Epithelial cell of proximal tubule (primary cell): ENCODE data around the gene NBDY. TPM values are rescaled to one million over a fixed set of nuclear protein-coding genes. Genes with fewer than 3 reads are reported as not detected.
A peak's percentile ranks its signal among the peaks of the same experiment; 100 is the strongest.
"Not testable (repeated sequence)": the region's sequence is repeated elsewhere in the genome, so short reads cannot be mapped to it uniquely, and the experiment has no call there.

Experiments
- DNase-seq: peaks from one replicate; pipeline ENCODE4 v3.0.0-alpha.2; 2011; ENCODE audit warnings: low read depth
- H3K4me3 ChIP-seq: 2 replicates; pipeline ENCODE4 v1.5.1; 2011; ENCODE audit warnings: low read depth, mild to moderate bottlenecking, low read length
- total RNA-seq: library from RNA; depleted of rRNA; stranded (reverse); fragments of >200 nt; gene quantifications from 2 replicates; pipeline ENCODE4 v1.2.3, GENCODE V29; 2015
- TF ChIP-seq, protein P1 (sequence below): conservative IDR thresholded peaks from 2 replicates; pipeline ENCODE4 v1.5.1; 2012; ENCODE audit warnings: low read depth, mild to moderate bottlenecking, low read length

Gene NBDY
- total RNA-seq, 1 donor from 2014 or later, result 14.9 TPM

DNA sequence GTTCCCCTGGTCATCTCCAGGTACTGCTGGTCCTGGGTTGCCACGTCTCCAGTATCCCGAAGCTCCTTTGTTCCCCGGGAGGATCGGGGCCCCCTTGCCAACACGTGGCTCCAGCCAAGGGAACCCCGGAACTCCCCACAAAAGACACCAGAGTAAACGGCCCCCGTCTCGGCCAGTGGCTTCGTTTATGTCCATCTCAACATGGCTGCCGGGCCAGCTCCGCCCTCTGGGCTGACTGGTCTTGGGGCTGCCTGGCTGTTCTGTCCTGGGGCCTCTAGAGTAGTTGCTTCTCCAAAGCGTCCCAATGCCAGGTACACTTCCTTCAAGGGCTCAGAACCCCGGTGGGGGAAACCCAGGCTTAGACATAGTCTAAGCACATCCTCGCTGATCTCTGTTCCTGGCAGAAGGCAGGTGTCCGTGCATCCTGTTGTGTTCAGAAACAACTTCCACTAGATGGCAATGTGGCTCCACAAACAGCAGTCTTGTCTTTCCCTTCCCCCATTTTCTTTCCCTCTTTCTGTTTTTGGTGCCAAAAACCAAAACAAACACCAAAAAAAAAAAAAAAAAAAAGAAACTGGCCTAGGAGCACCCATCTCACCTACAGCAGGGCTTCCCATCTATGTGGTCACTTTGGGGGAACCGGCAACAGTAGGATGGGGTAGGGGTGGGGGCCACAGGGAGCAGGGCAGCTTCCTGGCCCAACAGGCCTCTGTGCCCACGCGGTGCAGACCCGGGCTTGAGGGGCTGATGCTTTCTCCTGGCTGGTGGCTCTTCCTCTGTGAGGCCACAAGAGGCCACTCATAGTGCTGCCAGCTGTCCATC, 35.3 kb downstream of the NBDY start:
- TF ChIP-seq, protein P1, sequence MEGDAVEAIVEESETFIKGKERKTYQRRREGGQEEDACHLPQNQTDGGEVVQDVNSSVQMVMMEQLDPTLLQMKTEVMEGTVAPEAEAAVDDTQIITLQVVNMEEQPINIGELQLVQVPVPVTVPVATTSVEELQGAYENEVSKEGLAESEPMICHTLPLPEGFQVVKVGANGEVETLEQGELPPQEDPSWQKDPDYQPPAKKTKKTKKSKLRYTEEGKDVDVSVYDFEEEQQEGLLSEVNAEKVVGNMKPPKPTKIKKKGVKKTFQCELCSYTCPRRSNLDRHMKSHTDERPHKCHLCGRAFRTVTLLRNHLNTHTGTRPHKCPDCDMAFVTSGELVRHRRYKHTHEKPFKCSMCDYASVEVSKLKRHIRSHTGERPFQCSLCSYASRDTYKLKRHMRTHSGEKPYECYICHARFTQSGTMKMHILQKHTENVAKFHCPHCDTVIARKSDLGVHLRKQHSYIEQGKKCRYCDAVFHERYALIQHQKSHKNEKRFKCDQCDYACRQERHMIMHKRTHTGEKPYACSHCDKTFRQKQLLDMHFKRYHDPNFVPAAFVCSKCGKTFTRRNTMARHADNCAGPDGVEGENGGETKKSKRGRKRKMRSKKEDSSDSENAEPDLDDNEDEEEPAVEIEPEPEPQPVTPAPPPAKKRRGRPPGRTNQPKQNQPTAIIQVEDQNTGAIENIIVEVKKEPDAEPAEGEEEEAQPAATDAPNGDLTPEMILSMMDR, result peak; percentile 61
- DNase-seq, result peak; percentile 4
- H3K4me3 ChIP-seq, result no peak overlapping the region

DNA sequence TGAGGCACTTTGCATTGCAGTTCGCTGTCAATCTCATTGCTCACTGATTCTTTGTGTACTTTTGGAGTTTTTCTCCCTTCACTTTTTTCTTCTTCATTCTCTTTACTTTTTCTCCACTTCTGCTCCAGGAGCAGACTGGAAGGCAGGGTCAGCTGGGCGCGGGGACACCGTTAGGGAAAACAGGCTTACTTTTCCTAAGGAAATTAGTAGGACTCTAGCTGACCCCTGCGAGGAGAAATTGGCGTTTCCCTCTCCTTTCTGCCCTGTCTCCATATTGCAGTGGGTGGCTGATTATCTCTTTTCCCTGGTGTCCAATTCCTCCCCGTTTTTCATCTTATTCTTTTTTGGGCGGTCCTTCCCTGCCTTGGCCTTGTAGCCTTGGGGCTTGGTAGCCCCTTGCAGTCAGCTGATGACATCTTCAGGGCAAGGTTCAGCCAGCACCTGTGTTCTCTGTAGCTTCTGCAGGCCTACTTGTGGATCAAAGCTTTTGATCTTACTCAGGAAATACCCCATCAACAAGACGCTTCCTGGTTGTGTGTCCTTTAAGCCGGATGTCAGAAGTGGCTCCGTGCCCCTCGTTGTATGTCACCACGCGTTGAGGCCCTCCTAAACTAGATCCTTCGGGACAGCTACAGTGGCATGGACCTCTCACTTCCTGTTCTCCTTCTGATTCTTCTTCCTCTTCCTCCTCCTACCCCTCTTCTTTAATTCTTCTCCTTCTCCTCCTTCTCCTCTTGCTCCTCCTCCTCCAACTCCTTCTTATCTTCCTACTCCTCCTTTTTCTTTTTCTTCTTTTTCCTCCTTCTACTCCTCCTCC, 36.1 kb downstream of the NBDY start:
- no peak for DNase-seq
- TF ChIP-seq, protein P1, result no peak
- H3K4me3 ChIP-seq, result no peak overlapping the region

DNA sequence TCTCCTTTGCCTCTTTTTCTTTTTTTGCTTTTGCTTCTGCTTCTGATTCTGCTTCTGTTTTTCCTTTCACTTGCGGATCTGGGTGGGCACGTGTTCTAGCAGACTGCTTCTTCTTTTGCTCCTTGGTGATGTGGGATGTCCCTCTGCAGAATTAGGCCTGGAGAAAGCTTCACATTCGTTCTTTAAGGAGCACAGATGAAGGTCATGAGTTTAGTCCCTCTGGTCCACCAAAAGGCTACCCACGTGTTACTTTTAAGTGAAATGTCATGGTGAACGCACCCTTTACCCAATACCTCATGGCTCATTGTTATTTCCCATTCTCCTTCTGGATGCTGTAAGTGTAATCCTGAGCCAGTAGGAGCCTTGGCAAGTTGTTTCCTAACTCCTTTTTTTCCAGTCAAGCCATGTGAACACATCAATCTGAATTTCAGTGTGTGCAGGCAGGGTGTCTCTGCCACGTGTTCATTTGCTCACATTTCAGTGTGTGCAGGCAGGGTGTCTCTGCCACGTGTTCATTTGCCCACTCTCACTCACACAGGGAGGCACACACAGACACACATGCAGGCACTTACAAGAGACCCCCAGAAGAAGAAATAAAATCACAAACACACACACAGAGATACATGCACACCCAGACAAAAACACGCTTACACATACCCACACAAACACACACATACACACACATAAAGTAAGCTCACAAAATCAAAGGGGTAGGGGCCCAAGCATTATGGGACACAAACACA, 36.9 kb downstream of the NBDY start:
- no peak overlapping the region for H3K4me3 ChIP-seq
- no peak for DNase-seq
- TF ChIP-seq, protein P1, result no peak

DNA sequence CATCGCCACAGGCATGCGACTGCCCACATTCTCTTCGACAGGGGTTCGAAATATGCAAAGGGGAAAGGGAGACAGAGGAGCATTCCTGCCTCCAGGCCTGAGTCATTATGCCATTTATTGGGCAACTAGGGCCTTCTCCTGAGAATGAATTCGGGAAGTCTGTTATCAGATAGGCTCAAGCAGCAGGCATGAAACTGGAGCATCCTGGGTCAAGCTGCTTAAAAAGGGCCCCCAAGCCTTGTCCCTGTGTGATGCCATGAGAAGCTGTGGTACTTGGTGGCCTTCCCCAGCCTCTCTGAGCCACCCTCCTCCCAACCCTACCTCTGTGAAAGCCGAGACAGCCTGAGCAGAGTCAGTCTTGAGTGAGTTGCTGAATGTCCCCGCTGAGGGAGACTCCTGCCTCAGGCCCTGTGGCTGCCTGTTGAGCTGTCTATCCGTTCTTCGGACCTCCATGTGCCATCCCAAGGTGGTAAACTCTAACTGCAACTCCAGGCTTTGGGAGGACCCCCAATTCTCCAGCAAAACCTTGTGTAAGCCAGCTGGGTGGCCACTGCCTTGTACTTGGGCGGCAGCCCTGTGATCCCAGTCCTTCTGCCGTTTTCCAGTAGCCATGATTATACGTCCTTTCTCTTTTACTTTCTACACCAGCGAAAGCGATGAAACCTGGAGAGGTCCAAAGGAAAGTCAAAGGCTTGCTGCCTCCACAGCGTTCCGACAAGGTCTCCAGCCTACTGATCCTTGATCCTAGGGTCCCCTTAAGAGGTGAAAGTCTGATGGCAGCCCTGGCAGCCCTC, 37.7 kb downstream of the NBDY start:
- DNase-seq, result no peak
- TF ChIP-seq, protein P1, result no peak
- no peak overlapping the region for H3K4me3 ChIP-seq

DNA sequence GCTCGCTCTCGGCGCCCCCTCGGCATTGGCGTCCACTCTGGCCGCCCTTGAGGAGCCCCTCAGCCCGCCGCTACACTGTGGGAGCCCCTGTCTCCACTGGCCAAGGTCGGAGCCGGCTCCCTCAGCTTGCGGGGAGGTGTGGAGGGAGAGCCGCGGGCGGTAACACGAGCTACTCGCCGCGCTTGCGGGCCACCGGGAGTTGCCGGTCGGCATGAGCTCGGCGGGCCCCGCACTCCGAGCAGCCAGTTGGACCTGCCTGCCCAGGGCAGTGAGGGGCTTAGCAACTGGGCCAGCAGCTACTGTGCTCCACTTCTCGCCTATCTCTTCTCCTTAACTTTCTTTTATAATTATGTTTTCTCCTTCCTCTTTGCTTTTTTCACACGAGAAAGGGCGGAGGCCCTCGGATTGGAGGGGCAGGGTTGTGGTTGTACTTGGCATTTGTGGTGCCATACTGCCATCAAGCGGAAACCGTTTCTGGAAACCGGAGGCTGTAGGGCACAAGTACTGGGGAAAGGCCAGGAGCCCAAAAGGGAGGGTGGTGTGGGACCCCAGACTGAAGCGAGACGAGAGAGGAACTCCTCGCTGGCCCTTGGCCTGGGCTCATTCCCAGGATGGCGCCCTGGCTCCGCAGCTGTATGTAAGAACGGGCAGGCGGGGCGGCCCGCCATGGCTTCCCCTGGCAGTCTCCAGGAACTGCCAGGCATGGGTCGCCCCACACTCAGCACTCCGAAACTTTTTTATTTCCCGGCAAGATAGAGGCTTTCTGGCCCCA, 38.5 kb downstream of the NBDY start:
- not testable (repeated sequence) for DNase-seq, H3K4me3 ChIP-seq

DNA sequence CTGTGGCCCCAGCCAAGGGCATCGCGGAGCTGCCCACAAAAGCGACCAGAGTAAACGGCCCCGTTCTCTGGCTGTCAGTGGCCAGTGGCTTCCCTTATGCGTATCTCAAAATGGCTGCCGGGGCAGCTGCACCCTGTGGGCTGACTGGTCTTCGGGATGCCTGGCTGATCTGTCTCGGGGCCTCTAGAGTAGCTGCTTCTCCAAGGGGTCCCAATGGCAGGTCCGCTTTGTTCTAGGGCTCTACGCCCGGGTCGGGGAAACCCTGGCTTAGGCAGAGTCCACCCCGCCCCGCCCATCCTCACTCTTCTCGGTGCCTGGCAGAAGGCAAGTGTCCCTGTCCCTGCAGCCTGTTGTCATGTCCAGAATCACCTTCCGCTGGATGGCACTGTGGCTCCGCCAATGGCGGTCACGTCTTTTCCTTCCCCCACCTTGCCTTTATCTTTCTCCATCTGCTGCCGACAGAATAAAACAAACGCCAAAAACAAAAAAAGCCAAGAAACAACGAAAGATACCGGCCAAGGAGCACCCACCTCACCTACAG, 39.1 kb downstream of the NBDY start:
- H3K4me3 ChIP-seq, DNase-seq: not testable (repeated sequence)

DNA sequence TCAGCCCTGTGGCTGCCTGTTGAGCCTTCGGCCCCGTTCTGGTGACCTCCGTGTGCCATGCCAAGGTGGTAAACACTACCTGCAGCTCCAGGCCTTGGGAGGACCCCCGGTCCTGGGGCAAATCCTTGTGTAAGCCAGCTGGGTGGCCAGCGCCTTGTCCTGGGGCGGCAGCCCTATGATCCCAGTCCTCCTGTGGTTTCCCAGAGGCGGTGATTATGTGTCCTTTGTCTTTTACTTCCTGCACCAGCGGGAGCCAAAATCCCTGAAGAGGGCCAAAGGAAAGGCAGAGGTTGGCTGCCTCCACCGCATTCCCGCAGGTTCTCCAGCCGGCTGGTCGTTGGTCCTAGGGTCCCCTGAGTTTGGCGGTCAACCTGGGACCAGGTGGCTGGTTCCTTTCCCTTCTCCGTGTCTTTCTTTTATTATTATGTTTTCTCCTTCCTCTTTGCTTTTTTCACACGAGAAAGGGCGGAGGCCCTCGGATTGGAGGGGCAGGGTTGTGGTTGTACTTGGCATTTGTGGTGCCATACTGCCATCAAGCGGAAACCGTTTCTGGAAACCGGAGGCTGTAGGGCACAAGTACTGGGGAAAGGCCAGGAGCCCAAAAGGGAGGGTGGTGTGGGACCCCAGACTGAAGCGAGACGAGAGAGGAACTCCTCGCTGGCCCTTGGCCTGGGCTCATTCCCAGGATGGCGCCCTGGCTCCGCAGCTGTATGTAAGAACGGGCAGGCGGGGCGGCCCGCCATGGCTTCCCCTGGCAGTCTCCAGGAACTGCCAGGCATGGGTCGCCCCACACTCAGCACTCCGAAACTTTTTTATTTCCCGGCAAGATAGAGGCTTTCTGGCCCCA, 43.9 kb downstream of the NBDY start:
- DNase-seq, H3K4me3 ChIP-seq: not testable (repeated sequence)

DNA sequence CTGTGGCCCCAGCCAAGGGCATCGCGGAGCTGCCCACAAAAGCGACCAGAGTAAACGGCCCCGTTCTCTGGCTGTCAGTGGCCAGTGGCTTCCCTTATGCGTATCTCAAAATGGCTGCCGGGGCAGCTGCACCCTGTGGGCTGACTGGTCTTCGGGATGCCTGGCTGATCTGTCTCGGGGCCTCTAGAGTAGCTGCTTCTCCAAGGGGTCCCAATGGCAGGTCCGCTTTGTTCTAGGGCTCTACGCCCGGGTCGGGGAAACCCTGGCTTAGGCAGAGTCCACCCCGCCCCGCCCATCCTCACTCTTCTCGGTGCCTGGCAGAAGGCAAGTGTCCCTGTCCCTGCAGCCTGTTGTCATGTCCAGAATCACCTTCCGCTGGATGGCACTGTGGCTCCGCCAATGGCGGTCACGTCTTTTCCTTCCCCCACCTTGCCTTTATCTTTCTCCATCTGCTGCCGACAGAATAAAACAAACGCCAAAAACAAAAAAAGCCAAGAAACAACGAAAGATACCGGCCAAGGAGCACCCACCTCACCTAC, 44.5 kb downstream of the NBDY start:
- DNase-seq, H3K4me3 ChIP-seq: not testable (repeated sequence)

DNA sequence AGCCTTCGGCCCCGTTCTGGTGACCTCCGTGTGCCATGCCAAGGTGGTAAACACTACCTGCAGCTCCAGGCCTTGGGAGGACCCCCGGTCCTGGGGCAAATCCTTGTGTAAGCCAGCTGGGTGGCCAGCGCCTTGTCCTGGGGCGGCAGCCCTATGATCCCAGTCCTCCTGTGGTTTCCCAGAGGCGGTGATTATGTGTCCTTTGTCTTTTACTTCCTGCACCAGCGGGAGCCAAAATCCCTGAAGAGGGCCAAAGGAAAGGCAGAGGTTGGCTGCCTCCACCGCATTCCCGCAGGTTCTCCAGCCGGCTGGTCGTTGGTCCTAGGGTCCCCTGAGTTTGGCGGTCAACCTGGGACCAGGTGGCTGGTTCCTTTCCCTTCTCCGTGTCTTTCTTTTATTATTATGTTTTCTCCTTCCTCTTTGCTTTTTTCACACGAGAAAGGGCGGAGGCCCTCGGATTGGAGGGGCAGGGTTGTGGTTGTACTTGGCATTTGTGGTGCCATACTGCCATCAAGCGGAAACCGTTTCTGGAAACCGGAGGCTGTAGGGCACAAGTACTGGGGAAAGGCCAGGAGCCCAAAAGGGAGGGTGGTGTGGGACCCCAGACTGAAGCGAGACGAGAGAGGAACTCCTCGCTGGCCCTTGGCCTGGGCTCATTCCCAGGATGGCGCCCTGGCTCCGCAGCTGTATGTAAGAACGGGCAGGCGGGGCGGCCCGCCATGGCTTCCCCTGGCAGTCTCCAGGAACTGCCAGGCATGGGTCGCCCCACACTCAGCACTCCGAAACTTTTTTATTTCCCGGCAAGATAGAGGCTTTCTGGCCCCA, 49.3 kb downstream of the NBDY start:
- not testable (repeated sequence) for H3K4me3 ChIP-seq, DNase-seq

DNA sequence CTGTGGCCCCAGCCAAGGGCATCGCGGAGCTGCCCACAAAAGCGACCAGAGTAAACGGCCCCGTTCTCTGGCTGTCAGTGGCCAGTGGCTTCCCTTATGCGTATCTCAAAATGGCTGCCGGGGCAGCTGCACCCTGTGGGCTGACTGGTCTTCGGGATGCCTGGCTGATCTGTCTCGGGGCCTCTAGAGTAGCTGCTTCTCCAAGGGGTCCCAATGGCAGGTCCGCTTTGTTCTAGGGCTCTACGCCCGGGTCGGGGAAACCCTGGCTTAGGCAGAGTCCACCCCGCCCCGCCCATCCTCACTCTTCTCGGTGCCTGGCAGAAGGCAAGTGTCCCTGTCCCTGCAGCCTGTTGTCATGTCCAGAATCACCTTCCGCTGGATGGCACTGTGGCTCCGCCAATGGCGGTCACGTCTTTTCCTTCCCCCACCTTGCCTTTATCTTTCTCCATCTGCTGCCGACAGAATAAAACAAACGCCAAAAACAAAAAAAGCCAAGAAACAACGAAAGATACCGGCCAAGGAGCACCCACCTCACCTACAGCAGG, 50.0 kb downstream of the NBDY start:
- H3K4me3 ChIP-seq, DNase-seq: not testable (repeated sequence)
